ENCODE results near the gene E2F8.
"Not testable (repeated sequence)": the region's sequence is repeated elsewhere in the genome, so short reads cannot be mapped to it uniquely, and the experiment has no call there.

The E2F8 gene

DNA sequence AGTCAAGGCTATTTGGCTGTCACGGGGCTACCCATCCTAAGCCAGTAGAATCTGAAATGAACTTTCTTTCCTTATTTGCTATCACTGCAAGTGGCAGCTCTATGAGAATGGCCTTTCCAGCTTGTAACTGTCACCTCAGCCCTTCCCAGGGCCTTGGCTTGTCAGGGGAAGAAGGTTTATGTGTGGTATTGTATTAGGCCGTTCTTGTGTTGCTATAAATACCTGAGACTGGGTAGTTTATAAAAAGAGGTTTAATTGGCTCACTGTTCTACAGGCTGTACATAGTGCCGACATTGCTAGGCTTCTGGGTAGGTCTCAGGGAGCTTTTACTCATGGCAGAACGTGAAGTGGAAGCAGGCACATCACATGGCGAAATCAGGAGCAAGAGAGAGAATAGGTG is 26.8 kb upstream of the E2F8 start:
- DNase-seq (ENCODE audit: extremely low read depth, low read depth) = no peak
- H3K4me3 ChIP-seq (replicated peaks; ENCODE audit: low read depth, low read length) = no peak overlapping the region
- no peak for TF ChIP-seq CTCF (IDR thresholded peaks at IDR 0.05; ENCODE audit: low read depth, low read length, missing control alignments)

- no peak overlapping the region for H3K4me3 ChIP-seq (replicated peaks; ENCODE audit: low read depth, low read length)
- TF ChIP-seq CTCF (IDR thresholded peaks at IDR 0.05; ENCODE audit: low read depth, low read length, missing control alignments) = no peak
- no peak for DNase-seq (ENCODE audit: extremely low read depth, low read depth)
These were observed 22.6 kb upstream of the E2F8 start for GRCh38 chr11:19263333-19263732.

DNA sequence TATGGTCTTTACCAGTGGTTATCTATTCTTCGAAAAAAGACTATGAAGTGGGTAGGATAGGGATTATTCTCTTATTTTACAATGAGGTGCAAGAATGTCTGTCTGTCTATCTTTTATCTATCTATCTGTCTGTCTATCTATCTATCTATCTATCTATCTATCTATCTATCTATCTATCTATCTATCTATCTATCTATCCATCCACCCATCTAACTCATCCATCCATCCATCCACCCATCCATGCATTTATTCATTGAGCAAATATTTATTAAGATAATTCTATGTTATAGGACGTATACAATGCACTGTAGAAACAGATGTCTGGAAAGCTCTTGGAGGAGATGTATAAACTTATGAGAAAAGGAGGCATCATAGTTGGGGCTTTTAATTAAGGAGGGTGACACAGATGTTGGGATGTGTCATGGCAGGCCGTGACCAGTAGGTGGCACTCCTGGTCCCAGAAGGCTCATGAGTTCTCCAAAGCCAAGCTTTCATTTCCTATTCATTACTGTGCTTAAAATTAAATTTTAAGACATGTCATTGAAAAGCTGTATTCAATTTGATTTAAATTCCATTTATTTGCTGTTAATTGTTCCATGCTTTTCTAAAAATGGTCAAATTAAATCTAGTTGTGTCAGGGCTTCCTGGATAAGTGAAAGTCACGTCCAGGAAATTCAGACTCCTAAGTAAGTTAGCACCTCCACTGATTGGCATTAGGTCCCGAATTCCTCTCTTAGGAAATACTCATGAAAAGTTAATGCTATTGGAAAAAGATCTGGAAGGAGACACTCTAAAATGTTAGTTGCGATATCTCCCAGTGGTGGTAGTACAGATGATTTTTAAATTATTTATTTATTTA is 19.0 kb upstream of the E2F8 start:
- no peak for DNase-seq (ENCODE audit: extremely low read depth, low read depth)
- peak; percentile 95 for TF ChIP-seq CTCF (IDR thresholded peaks at IDR 0.05; ENCODE audit: low read depth, low read length, missing control alignments)

DNA sequence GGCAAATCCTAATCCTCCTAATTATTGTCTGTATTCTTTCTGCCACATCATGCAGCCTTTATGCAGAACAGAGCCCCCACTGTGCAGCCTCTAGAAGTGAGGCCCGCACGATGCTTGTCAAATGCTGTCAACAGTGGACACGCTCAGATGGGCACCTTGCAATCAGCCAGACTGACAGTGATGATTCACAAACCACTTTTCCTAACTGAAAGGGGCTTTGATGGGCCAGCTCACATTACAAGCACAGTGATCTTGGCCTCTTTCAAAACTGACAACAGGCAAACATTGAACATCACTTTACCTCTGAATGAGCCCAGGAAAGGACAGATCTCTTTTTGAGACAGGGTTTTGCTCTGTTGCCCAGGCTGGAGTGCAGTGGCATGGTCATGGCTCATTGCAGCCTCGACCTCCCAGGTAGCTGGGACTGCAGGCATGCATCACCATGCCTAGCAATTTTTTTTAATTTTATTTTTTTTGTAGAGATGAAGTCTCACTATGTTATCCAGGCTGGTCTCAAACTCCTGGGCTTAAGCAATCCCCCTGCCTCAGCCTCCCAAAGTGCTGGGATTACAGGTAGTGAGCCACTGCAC is 18.0 kb upstream of the E2F8 start:
- no peak overlapping the region for H3K4me3 ChIP-seq (replicated peaks; ENCODE audit: low read depth, low read length)
- TF ChIP-seq CTCF (IDR thresholded peaks at IDR 0.05; ENCODE audit: low read depth, low read length, missing control alignments) = no peak
- DNase-seq (ENCODE audit: extremely low read depth, low read depth) = no peak

More for the DNA sequence above, 19.0 kb upstream of the E2F8 start:
- H3K4me3 ChIP-seq (replicated peaks; ENCODE audit: low read depth, low read length) = no peak overlapping the region

DNA sequence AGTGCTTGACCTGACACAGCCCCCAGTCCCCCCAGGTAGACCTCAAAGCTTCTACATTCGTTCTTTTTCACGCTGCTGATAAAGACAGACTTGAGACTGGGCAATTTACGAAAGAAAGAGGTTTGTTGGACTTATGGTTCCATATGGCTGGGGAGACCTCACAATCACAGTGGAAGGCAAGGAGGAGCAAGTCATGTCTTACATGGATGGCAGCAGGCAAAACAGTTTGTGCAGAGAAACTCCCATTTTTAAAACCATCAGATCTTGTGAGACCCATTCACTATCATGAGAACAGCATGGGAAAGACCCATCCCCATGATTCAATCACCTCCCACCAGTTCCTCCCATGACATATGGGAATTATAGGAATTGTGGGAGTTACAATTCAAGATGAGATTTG is 13.7 kb upstream of the E2F8 start:
- not testable (repeated sequence) for DNase-seq (ENCODE audit: extremely low read depth, low read depth); H3K4me3 ChIP-seq (replicated peaks; ENCODE audit: low read depth, low read length)

DNA sequence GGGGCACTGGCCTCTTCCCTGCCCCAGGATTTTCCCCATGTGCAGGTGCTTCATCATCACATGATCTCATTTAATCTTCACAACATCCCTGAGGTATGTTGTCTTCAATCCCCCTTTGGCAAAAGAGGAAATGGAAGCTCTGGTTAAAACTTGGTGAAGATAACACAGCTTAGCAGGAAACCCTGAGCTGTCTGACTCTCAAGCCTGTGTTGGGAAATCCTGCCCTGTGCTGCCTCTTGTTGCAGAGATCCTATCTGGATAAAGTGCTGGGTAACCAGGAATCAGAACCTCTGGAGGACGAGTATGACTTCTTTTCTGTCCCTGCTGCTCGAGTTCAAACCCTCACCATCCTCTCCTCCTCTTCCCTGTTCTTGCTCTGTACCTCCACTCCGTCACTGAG is 13.1 kb upstream of the E2F8 start:
- TF ChIP-seq CTCF (IDR thresholded peaks at IDR 0.05; ENCODE audit: low read depth, low read length, missing control alignments) = no peak
- no peak overlapping the region for H3K4me3 ChIP-seq (replicated peaks; ENCODE audit: low read depth, low read length)
- DNase-seq (ENCODE audit: extremely low read depth, low read depth) = no peak

DNA sequence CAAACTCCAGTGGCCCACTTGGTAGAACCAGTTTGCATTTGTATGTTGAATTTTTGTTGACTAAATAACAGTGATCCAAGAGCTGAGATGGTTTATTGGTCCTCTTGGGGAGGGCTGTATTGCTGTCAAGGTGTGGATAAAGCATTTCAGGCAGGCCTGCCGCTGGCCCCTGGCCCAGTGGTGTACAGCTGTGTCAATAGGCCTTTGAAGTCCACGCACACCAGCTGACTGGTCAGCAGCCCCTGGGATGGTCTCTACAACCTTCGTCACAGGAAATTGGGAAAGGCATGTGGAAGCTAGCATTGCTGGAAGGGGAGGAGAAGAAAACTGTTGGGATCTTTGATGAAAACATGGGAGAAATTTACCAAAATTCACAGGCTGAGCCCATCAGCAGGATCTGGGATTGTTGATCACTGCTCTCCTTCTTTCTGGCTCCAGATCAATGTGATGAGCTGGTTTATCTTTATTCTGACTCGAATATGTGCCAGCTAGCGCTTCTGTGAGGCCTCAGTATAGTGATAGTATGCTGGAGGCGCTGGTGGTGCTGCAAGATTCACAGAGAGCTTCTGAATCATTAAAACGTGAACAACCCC is 12.5 kb upstream of the E2F8 start:
- no peak for DNase-seq (ENCODE audit: extremely low read depth, low read depth)
- no peak for TF ChIP-seq CTCF (IDR thresholded peaks at IDR 0.05; ENCODE audit: low read depth, low read length, missing control alignments)
- H3K4me3 ChIP-seq (replicated peaks; ENCODE audit: low read depth, low read length) = no peak overlapping the region

Measured in HFF-Myc (cell line).